Sigmoid colon (tissue), 7 donors: ENCODE data around the gene CARD9. TPM values are rescaled to one million over a fixed set of nuclear protein-coding genes. Genes with fewer than 3 reads are reported as not detected.

Experiments used
- DNase-seq: peaks from one replicate; pipeline ENCODE4 v3.0.0-alpha.2; 2019
- H3K27ac ChIP-seq, 4 donors: fragments of 200-600 bp; sonication (generic); one replicate each; pipeline ENCODE4 v1.5.1; 2016 to 2019; ENCODE audit warnings: mild to moderate bottlenecking in 1 of 4
- H3K27me3 ChIP-seq, 3 donors: fragments of 200-600 bp; sonication (generic); one replicate each; pipeline ENCODE4 v1.5.1; 2019; ENCODE audit warnings: mild to moderate bottlenecking in 1 of 3
- H3K36me3 ChIP-seq, 4 donors: fragments of 200-600 bp; sonication (generic); one replicate each; pipeline ENCODE4 v1.5.1; 2016 to 2019
- H3K4me1 ChIP-seq, 4 donors: fragments of 200-600 bp; sonication (generic); one replicate each; pipeline ENCODE4 v1.5.1; 2017 to 2019
- H3K4me3 ChIP-seq, 4 donors: fragments of 200-600 bp; sonication (generic); one replicate each; pipeline ENCODE4 v1.5.1; 2017 to 2019; ENCODE audit warnings: mild to moderate bottlenecking in 2 of 4, moderate library complexity in 1 of 4
- H3K9me3 ChIP-seq, 4 donors: fragments of 200-600 bp in 3 of 4; sonication (generic) in 3 of 4; one replicate each; pipeline versions ENCODE4 v1.5.1 to v1.6.1; 2013 to 2019
- EP300 ChIP-seq, 4 donors: sonication (generic); formaldehyde crosslinking; IDR thresholded peaks; one replicate each; pipeline ENCODE4 v1.6.1; 2017; ENCODE audit warnings: antibody characterized with exemption in 4 of 4
- POLR2A ChIP-seq, 2 donors: fragments of 450-650 bp; IDR thresholded peaks; one replicate each; pipeline ENCODE4 v1.6.1; 2016; ENCODE audit warnings: antibody characterized with exemption in 2 of 2, mild to moderate bottlenecking in 2 of 2, moderate library complexity in 2 of 2
- POLR2AphosphoS5 ChIP-seq, 4 donors: sonication (generic); formaldehyde crosslinking; IDR thresholded peaks; one replicate each; pipeline ENCODE4 v1.6.1; 2017; ENCODE audit warnings: antibody characterized with exemption in 4 of 4
- WGBS, 2 donors: extraction: QIAGEN DNeasy Blood & Tissue Kit; methylation state at CpG; one replicate each; pipeline ENCODE4 v1.1.7; 2013; 5-methylcytosine and 5-hydroxymethylcytosine counted together
- intact Hi-C: fragments of 100-400 bp; cut with DNase I; formaldehyde crosslinking; loops from one replicate; pipeline ENCODE4 v1.15.1; 2023
- polyA plus RNA-seq, 3 donors: library from polyadenylated mRNA; stranded (reverse); fragments of 200-250 nt; gene quantifications; one replicate each; pipeline ENCODE4 v1.2.3, GENCODE V29; 2013
- total RNA-seq, 4 donors: library from RNA; depleted of rRNA; stranded (reverse); fragments of >200 nt; gene quantifications; one replicate each; pipeline ENCODE4 v1.1.0, GENCODE V29; 2016
- TF ChIP-seq, protein P1 (sequence below), 4 experiments: fragments of 450-650 bp in 3 of 4; fragments of 200-600 bp in 1 of 4; IDR thresholded peaks; one replicate each; pipeline ENCODE4 v1.5.1; 2016 to 2019; ENCODE audit warnings: antibody characterized with exemption in 4 of 4, mild to moderate bottlenecking in 3 of 4, moderate library complexity in 2 of 4
- donor health status: healthy with polysubstance abuse.
- donor health status: Bipolar disorder and iron deficiency.
- donor health status: healthy.

CARD9 gene
- total and polyA plus RNA-seq, 7 donors: 1.5 to 6.9 (median 2.3) TPM

DNA sequence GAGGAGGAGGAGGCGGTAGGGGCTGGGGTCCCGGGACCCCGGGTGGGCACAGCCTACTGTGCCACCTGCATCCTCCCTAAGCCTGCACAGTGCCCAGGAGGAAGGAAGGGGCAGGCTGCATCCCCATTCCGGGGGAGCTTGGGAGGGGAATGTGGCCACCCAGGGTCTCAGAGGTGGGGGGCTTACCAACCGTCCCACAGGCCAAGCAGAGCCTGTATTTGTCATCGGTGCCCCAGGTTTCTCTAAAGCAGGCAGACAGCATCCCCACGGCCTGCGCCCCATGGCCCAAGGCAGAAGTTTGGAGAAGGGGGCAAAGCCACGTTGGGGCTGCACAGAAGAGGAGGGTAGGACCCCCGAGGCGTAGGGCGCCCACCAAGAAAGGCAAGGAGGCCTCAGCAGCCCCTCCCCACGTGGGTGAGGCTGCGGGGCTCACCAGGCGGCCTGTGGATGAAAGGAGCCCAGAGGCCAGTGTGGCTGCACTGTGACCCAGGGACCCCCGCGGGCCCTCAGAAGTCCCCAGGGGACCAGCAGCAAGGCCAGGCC, 46.6 kb downstream of the CARD9 start:
- peak overlapping the region; percentile 74 to 79 (median 78) for H3K27ac ChIP-seq
- peak overlapping the region; percentile 21 to 84 (median 72) for H3K4me3 ChIP-seq
- 30 to 35% methylated on average over 17 of the region's 17 CpGs for WGBS, 2 donors

DNA sequence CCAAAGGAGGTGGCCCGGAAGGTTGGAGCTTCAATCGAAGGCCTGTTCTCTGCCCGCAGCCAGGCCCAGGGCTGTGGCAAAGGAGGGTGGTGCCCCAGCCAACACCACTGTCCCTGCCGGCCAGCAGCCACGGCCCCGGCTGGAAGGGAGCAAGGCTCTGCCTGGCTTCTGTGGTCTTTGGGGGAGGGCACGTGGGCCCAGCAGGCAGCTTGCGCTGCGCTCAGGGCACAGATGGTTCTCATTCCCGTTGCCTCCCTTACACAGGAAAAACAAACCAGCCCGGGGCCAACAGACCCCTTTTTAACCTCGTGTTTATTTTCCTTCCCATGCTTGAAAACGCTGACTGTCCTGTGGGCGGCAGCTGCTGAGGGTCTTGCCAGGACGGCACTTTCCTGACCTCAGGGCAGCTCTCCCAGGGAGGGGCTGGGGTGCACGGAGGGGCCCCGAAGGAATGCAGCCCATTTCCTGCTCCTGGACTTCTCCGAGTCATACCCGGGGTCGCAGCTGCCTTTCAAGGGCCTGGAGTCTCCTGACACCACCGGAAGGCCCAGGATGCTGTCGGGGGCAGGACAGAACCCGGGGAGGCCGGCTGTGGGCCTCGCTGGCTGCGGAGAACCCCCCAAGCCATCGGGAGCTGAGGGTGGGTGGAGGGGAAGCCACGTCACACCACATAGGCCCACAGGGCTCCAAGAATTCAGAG, 47.3 kb downstream of the CARD9 start:
- peak overlapping the region in 1 of 4 donors; percentile 68 for H3K4me3 ChIP-seq
- 33 to 50% methylated on average over 28 of the region's 28 CpGs for whole genome bisulfite sequencing, 2 donors
- peaks cover 0 to 37% (median 28%) of the 10 kb centered on the region in 4 donors for H3K4me1 ChIP-seq
- no peaks in the 10 kb centered on the region for H3K9me3 ChIP-seq
- H3K27me3 ChIP-seq: no peaks in the 10 kb centered on the region
- H3K36me3 ChIP-seq: no peaks in the 10 kb centered on the region
- DNase-seq: no peak
- TF ChIP-seq EP300 (IDR thresholded peaks at IDR 0.05) (no peak), POLR2AphosphoS5 (IDR thresholded peaks at IDR 0.05) (peak in 1 of 4 donors; percentile 16), POLR2A (IDR thresholded peaks at IDR 0.05) (no peak)
- TF ChIP-seq, protein P1, sequence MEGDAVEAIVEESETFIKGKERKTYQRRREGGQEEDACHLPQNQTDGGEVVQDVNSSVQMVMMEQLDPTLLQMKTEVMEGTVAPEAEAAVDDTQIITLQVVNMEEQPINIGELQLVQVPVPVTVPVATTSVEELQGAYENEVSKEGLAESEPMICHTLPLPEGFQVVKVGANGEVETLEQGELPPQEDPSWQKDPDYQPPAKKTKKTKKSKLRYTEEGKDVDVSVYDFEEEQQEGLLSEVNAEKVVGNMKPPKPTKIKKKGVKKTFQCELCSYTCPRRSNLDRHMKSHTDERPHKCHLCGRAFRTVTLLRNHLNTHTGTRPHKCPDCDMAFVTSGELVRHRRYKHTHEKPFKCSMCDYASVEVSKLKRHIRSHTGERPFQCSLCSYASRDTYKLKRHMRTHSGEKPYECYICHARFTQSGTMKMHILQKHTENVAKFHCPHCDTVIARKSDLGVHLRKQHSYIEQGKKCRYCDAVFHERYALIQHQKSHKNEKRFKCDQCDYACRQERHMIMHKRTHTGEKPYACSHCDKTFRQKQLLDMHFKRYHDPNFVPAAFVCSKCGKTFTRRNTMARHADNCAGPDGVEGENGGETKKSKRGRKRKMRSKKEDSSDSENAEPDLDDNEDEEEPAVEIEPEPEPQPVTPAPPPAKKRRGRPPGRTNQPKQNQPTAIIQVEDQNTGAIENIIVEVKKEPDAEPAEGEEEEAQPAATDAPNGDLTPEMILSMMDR (IDR thresholded peaks at IDR 0.05): no peak
- peak overlapping the region; percentile 74 to 79 (median 78) for H3K27ac ChIP-seq
- intact Hi-C loops: loop anchor here (5.0 to 10.0 kb wide), 2 partner anchors 36 to 319 kb away; partner anchors contain the start of gene DNLZ

More for the DNA sequence above, 46.6 kb downstream of the CARD9 start:
- TF ChIP-seq, protein P1 (IDR thresholded peaks at IDR 0.05): no peak
- TF ChIP-seq EP300 (IDR thresholded peaks at IDR 0.05) (no peak), POLR2AphosphoS5 (IDR thresholded peaks at IDR 0.05) (no peak), POLR2A (IDR thresholded peaks at IDR 0.05) (no peak)
- intact Hi-C loops: loop anchor here (5.0 to 10.0 kb wide), 2 partner anchors 35 to 318 kb away; partner anchors contain the start of gene DNLZ
- DNase-seq: no peak
- Histone ChIP-seq H3K36me3 (no peaks in the 10 kb centered on the region), H3K4me1 (peaks cover 0 to 37% (median 28%) of the 10 kb centered on the region in 4 donors), H3K9me3 (no peaks in the 10 kb centered on the region), H3K27me3 (no peaks in the 10 kb centered on the region)

DNA sequence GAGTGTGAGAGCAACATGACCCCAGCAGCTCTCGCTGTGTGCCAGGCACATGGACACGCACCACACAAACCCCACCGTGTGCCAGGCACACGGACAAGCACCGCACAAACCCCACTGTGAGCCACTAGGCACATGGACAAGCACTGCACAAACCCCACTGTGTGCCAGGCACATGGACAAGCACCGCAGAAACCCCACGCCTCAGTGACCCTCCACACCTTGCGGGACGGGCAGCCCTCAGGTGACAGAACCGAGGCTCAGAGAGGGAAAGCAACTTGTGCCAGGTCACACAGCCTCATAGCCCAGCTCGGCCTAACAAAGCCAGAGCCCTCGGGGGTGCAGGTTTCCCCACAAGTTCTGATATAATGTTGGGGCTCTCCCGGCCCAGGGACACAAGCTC, 48.1 kb downstream of the CARD9 start:
- peak overlapping the region in 2 of 4 donors; percentile 74 to 76 for H3K27ac ChIP-seq
- intact Hi-C loops: loop anchor here (5.0 to 10.0 kb wide), 2 partner anchors 37 to 319 kb away; partner anchors contain the start of gene DNLZ
- H3K36me3 ChIP-seq: no peaks in the 10 kb centered on the region
- no peak overlapping the region for H3K4me3 ChIP-seq
- H3K27me3 ChIP-seq: no peaks in the 10 kb centered on the region
- TF ChIP-seq, protein P1 (IDR thresholded peaks at IDR 0.05): no peak
- TF ChIP-seq POLR2AphosphoS5 (IDR thresholded peaks at IDR 0.05) (no peak), EP300 (IDR thresholded peaks at IDR 0.05) (no peak), POLR2A (IDR thresholded peaks at IDR 0.05) (no peak)
- WGBS, 2 donors: 87 to 95% methylated on average over 13 of the region's 13 CpGs
- H3K4me1 ChIP-seq: peaks cover 0 to 37% (median 28%) of the 10 kb centered on the region in 4 donors
- DNase-seq: no peak
- no peaks in the 10 kb centered on the region for H3K9me3 ChIP-seq

DNA sequence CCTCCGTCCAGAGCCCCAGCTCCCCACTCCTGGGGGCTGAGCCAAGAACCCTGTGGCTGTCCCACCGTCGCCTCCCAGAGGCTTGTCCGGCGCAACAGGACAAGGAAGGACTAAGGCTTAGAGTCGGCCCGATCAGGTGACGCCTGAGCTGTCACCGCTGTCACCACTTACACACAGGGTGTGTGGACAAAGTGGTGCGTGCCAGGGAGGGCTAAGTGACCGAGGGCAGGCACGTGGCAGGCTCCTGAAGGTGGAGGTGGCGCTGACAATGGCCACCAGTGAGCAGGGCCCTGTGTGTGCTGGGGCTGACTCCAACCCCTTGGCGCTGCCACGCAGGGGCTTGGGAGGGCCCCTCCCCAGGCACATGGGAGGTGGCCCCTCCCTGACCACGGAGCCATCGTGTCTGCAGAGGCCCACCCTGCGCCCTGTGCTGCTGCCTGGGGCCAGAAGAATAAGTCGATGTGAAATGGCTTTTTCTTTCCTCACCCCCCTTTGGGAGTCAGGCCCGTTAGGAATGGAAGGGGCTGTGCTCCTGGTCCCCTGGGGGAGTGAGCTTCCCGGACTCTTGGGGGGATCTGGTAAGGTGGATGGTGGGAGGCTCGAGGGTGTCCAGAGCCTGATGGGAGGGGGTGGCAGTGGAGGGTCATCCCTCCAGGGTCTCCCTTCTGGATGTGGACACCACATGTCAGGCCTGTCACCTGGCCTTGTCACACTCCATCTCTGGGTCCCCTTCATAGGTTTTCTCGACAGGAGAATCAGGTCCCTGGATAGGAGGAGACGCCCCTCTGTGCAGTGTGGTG, 48.8 kb downstream of the CARD9 start:
- 55 to 81% methylated on average over 24 of the region's 24 CpGs for WGBS, 2 donors
- DNase-seq: no peak
- TF ChIP-seq, protein P1 (IDR thresholded peaks at IDR 0.05): no peak
- TF ChIP-seq EP300 (IDR thresholded peaks at IDR 0.05): no peak
- TF ChIP-seq POLR2A (IDR thresholded peaks at IDR 0.05): no peak
- no peak for TF ChIP-seq POLR2AphosphoS5 (IDR thresholded peaks at IDR 0.05)
- peaks cover 0 to 33% (median 28%) of the 10 kb centered on the region in 4 donors for H3K4me1 ChIP-seq
- no peaks in the 10 kb centered on the region for H3K9me3 ChIP-seq
- H3K27ac ChIP-seq: no peak overlapping the region
- H3K4me3 ChIP-seq: no peak overlapping the region
- H3K27me3 ChIP-seq: no peaks in the 10 kb centered on the region
- no peaks in the 10 kb centered on the region for H3K36me3 ChIP-seq
- intact Hi-C loops: loop anchor here (5.0 to 10.0 kb wide), 2 partner anchors 38 to 320 kb away; partner anchors contain the start of gene DNLZ
